ENCODE data around the gene TAGAP. TPM values are rescaled to one million over a fixed set of nuclear protein-coding genes. Genes with fewer than 3 reads are reported as not detected.
"Not testable (repeated sequence)": the region's sequence is repeated elsewhere in the genome, so short reads cannot be mapped to it uniquely, and the experiment has no call there.

The TAGAP gene
- total RNA-seq, 4 donors from 2014 or later, result 1.2 to 1.9 (median 1.5) TPM

- Histone ChIP-seq H3K4me1 (peaks cover 13% of the 10 kb centered on the region), H3K9me3 (no peaks in the 10 kb centered on the region), H3K27me3 (no peaks in the 10 kb centered on the region), H3K27ac (no peak overlapping the region), H3K4me3 (no peak overlapping the region), H3K36me3 (peaks cover 11% of the 10 kb centered on the region)
- DNase-seq (ENCODE audit: low spot score in 2 of 2), result no peak
- TF ChIP-seq EP300 (IDR thresholded peaks at IDR 0.05) (no peak), POLR2AphosphoS5 (IDR thresholded peaks at IDR 0.05) (no peak), CTCF (IDR thresholded peaks at IDR 0.05) (no peak), POLR2A (IDR thresholded peaks at IDR 0.05) (no peak)
- 85% methylated on average over 13 of the region's 14 CpGs for whole genome bisulfite sequencing
Measured at GRCh38 chr6:159036673-159037072, 8.1 kb downstream of the TAGAP start.

DNA sequence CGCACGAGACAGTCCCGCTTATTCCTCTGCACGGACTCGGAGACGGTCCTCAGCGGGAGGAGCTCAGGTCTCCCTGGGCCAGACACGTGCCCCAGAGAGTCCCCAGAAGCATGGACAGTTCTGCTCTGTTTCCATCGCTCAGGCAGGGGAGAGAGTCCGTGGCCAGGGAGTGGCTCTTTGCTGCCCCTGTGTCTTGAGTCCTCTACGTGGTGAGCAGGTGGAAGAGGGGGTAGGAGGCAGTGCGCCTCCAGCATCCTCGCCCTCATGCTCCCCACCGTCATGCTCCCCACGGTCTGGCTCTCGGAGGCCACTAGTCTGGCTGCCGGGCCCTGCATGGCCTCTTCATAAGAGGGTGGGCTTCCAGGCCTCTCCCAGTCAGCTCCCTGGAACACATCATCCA, 8.9 kb downstream of the TAGAP start:
- Histone ChIP-seq H3K9me3 (no peaks in the 10 kb centered on the region), H3K36me3 (peaks cover 11% of the 10 kb centered on the region), H3K27me3 (no peaks in the 10 kb centered on the region), H3K4me1 (peaks cover 11% of the 10 kb centered on the region), H3K27ac (no peak overlapping the region), H3K4me3 (no peak overlapping the region)
- 93% methylated on average over 15 of the region's 17 CpGs for WGBS
- TF ChIP-seq POLR2A (IDR thresholded peaks at IDR 0.05), result no peak
- DNase-seq (ENCODE audit: low spot score in 2 of 2), result no peak

- H3K9me3 ChIP-seq, result no peaks in the 10 kb centered on the region
- peaks cover 8% of the 10 kb centered on the region for H3K36me3 ChIP-seq
- H3K4me3 ChIP-seq, result no peak overlapping the region
- no peak overlapping the region for H3K27ac ChIP-seq
- DNase-seq (ENCODE audit: low spot score in 2 of 2), result no peak
- WGBS, result 86% methylated on average over 11 of the region's 11 CpGs
- no peaks in the 10 kb centered on the region for H3K27me3 ChIP-seq
- TF ChIP-seq POLR2AphosphoS5 (IDR thresholded peaks at IDR 0.05) (no peak), CTCF (IDR thresholded peaks at IDR 0.05) (no peak), POLR2A (IDR thresholded peaks at IDR 0.05) (no peak), EP300 (IDR thresholded peaks at IDR 0.05) (no peak)
- peaks cover 2% of the 10 kb centered on the region for H3K4me1 ChIP-seq
Measured at GRCh38 chr6:159033160-159034049, 11.4 kb downstream of the TAGAP start.

DNA sequence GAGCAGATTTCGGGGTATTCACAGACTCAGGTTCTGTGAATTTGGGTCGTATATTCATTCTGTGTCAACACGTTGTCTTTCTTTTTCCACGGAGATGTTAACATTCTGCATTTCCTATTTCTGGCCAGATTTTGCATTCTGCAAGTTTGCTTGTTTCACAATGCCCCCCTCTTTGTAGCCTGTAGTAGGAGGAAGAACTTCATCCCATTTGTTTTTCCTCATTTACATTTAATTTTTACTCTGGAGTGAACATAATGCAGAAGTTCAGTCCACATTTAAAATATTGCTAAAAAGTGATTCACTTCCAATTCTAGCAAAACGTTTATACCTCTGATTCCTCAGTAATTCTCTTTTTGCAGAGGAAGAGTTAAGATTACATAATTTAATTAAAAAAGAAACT, 12.9 kb downstream of the TAGAP start:
- H3K9me3 ChIP-seq, result no peaks in the 10 kb centered on the region
- no peak for TF ChIP-seq POLR2A (IDR thresholded peaks at IDR 0.05)
- no peak for TF ChIP-seq CTCF (IDR thresholded peaks at IDR 0.05)
- TF ChIP-seq POLR2AphosphoS5 (IDR thresholded peaks at IDR 0.05), result no peak
- no peak for TF ChIP-seq EP300 (IDR thresholded peaks at IDR 0.05)

GRCh38 chr6:159030168-159030567, 14.6 kb downstream of the TAGAP start:
- Histone ChIP-seq H3K9me3 (peaks cover 3% of the 10 kb centered on the region), H3K4me3 (no peak overlapping the region), H3K27me3 (no peaks in the 10 kb centered on the region), H3K27ac (no peak overlapping the region), H3K4me1 (no peaks in the 10 kb centered on the region), H3K36me3 (no peaks in the 10 kb centered on the region)
- DNase-seq (ENCODE audit: low spot score in 2 of 2), result no peak
- TF ChIP-seq CTCF (IDR thresholded peaks at IDR 0.05) (no peak), EP300 (IDR thresholded peaks at IDR 0.05) (no peak), POLR2AphosphoS5 (IDR thresholded peaks at IDR 0.05) (no peak), POLR2A (IDR thresholded peaks at IDR 0.05) (no peak)
- 95% methylated on average over 2 of the region's 2 CpGs for WGBS

More for the DNA sequence above, 12.9 kb downstream of the TAGAP start:
- Histone ChIP-seq H3K4me3 (no peak overlapping the region), H3K27ac (no peak overlapping the region), H3K4me1 (no peaks in the 10 kb centered on the region), H3K36me3 (peaks cover 8% of the 10 kb centered on the region), H3K27me3 (no peaks in the 10 kb centered on the region)
- DNase-seq (ENCODE audit: low spot score in 2 of 2), result no peak
- WGBS, result 88% methylated on average over 5 of the region's 5 CpGs

- H3K27me3 ChIP-seq; H3K36me3 ChIP-seq; H3K4me3 ChIP-seq; H3K9me3 ChIP-seq; H3K4me1 ChIP-seq; DNase-seq (ENCODE audit: low spot score in 2 of 2); H3K27ac ChIP-seq: not testable (repeated sequence)
- WGBS, result 96% methylated on average over 1 of the region's 1 CpG
Measured at GRCh38 chr6:159025224-159025623, 19.6 kb downstream of the TAGAP start.

Measured in suprapubic skin (tissue), 4 donors.